GM12878 (cell line): ENCODE data around the gene SERPINA4.

Experiments used
- ASH2L ChIP-seq: fragments of 300-600, 200-600 bp; sonication (generic); IDR thresholded peaks from 2 replicates; pipeline ENCODE4 v1.6.1; 2017; ENCODE audit warnings: low read depth, mild to moderate bottlenecking, borderline replicate concordance
- BRCA1 ChIP-seq: IDR thresholded peaks from 2 replicates; pipeline ENCODE4 v1.6.1; 2011; ENCODE audit warnings: low read depth, low read length, improper control_type of control experiment
- CHD2 ChIP-seq: IDR thresholded peaks from 2 replicates; pipeline ENCODE4 v1.6.1; 2011; ENCODE audit warnings: low read depth, low read length, improper control_type of control experiment, borderline replicate concordance
- CTCF ChIP-seq, 3 experiments: IDR thresholded peaks in 2 of 3; conservative IDR thresholded peaks in 1 of 3; 2 replicates each; pipeline ENCODE4 v1.5.1; 2011; ENCODE audit warnings: low read depth in 3 of 3, low read length in 3 of 3, mild to moderate bottlenecking in 3 of 3, control low read depth in 2 of 3, moderate library complexity in 2 of 3, inconsistent platforms in 1 of 3, mixed read lengths in 1 of 3; ENCODE audit not compliant: control insufficient read depth in 2 of 3, insufficient read depth in 1 of 3; ENCODE audit errors: extremely low read depth in 1 of 3
- ELK1 ChIP-seq: IDR thresholded peaks from 2 replicates; pipeline ENCODE4 v1.6.1; 2012; ENCODE audit warnings: low read depth, low read length, improper control_type of control experiment
- ESRRA ChIP-seq: IDR thresholded peaks from 2 replicates; pipeline ENCODE4 v1.6.1; 2012; ENCODE audit warnings: mild to moderate bottlenecking, low read length, improper control_type of control experiment
- ETV6 ChIP-seq, 2 experiments: fragments of 450-650 bp in 1 of 2; IDR thresholded peaks in 1 of 2; conservative IDR thresholded peaks in 1 of 2; 2 replicates each; pipeline ENCODE4 v1.6.1; 2014; ENCODE audit warnings: antibody characterized with exemption in 1 of 2, borderline replicate concordance in 1 of 2, low read depth in 1 of 2, mild to moderate bottlenecking in 1 of 2, moderate library complexity in 1 of 2
- GABPA ChIP-seq: IDR thresholded peaks from 2 replicates; pipeline ENCODE4 v1.6.1; 2014; ENCODE audit warnings: antibody characterized with exemption, low read depth, mild to moderate bottlenecking, inconsistent platforms
- HCFC1 ChIP-seq: fragments of 150-350 bp; IDR thresholded peaks from 2 replicates; pipeline ENCODE4 v1.6.1; 2014; ENCODE audit warnings: low read length
- NR2C2 ChIP-seq: IDR thresholded peaks from 2 replicates; pipeline ENCODE4 v1.6.1; 2011; ENCODE audit warnings: borderline replicate concordance, low read depth; ENCODE audit not compliant: control insufficient read depth, insufficient read length
- POLR2AphosphoS5 ChIP-seq: IDR thresholded peaks from 2 replicates; pipeline ENCODE4 v1.6.1; 2011; ENCODE audit warnings: mild to moderate bottlenecking, low read length, inconsistent platforms
- RFX5 ChIP-seq: IDR thresholded peaks from 2 replicates; pipeline ENCODE4 v1.6.1; 2011; ENCODE audit warnings: low read depth, low read length, improper control_type of control experiment
- SMAD1 ChIP-seq: fragments of 450-650 bp; IDR thresholded peaks from 2 replicates; pipeline ENCODE4 v1.6.1; 2018; ENCODE audit warnings: mild to moderate bottlenecking, low read depth; ENCODE audit not compliant: partially characterized antibody
- YY1 ChIP-seq: IDR thresholded peaks from 2 replicates; pipeline ENCODE4 v1.6.1; 2011; ENCODE audit warnings: low read depth, mild to moderate bottlenecking, low read length

GRCh38 chr14:94547726-94548125 is 13.5 kb upstream of the SERPINA4 start:
- TF ChIP-seq ASH2L (no peak), CTCF (IDR thresholded peaks at IDR 0.05 in 2 of 3, conservative IDR thresholded peaks at IDR 0.05 in 1 of 3; ENCODE audit: control insufficient read depth in 2 of 3, extremely low read depth in 1 of 3, insufficient read depth in 1 of 3, low read depth in 3 of 3, low read length in 3 of 3) (no peak), CHD2 (no peak), GABPA (no peak), YY1 (no peak), POLR2AphosphoS5 (no peak), ESRRA (no peak), NR2C2 (no peak), ETV6 (conservative IDR thresholded peaks at IDR 0.05 in 1 of 2, IDR thresholded peaks at IDR 0.05 in 1 of 2; ENCODE audit: borderline replicate concordance in 1 of 2, low read depth in 1 of 2) (no peak), RFX5 (no peak), SMAD1 (no peak), HCFC1 (no peak), BRCA1 (no peak), ELK1 (no peak)
